Panc1 (cell line): ENCODE results near the gene UBL7. TPM values are rescaled to one million over a fixed set of nuclear protein-coding genes. Genes with fewer than 3 reads are reported as not detected.

Source experiments
- ATAC-seq: fragments of 200-7000 bp; cut with Tn5 transposase; 2 replicates; pipeline ENCODE4 v1.9.1; 2020; ENCODE audit warnings: mild to moderate bottlenecking, moderate library complexity
- BruUV-seq: library from RNA; stranded (reverse); fragments of 400-500 nt; replicated peaks from 2 replicates; lab custom pipeline; 2021; lab: Mats Ljungman, UMichigan
- CTCF ChIA-PET: fragments of 300-600 bp; sonication (Branson Sonifier 250); formaldehyde crosslinking; loops from one replicate; lab custom pipeline; 2022; ENCODE audit warnings: antibody characterized with exemption; lab: Charles Lee
- POLR2A ChIA-PET: fragments of 300-600 bp; sonication (Branson Sonifier 250); formaldehyde crosslinking; loops from one replicate; lab custom pipeline; 2022; ENCODE audit warnings: antibody characterized with exemption; lab: Charles Lee
- DNase-seq: peaks from one replicate; pipeline ENCODE4 v3.0.0-alpha.2; 2010; ENCODE audit warnings: low read depth, low spot score
- H3K27ac ChIP-seq: 2 replicates; pipeline ENCODE4 v1.5.1; 2011; ENCODE audit warnings: mild to moderate bottlenecking, low read length, inconsistent platforms
- H3K27me3 ChIP-seq: fragments of 200-500 bp; sonication (Bioruptor generic); 2 replicates; pipeline ENCODE4 v1.6.0; 2014; ENCODE audit warnings: low read length, inconsistent platforms; ENCODE audit not compliant: control insufficient read depth, insufficient read depth
- H3K36me3 ChIP-seq: fragments of 200-500 bp; sonication (Bioruptor generic); 2 replicates; pipeline ENCODE4 v1.5.1; 2014; ENCODE audit warnings: inconsistent platforms, mild to moderate bottlenecking, low read length, moderate library complexity; ENCODE audit not compliant: control insufficient read depth, insufficient read depth
- H3K4me1 ChIP-seq: 2 replicates; pipeline ENCODE4 v1.5.1; 2011; ENCODE audit warnings: inconsistent platforms, mild to moderate bottlenecking, low read length, moderate library complexity; ENCODE audit not compliant: control insufficient read depth, insufficient read depth
- H3K4me3 ChIP-seq, 2 experiments: 2 replicates each; pipeline ENCODE4 v1.5.1; 2011 to 2012; ENCODE audit warnings: low read depth in 2 of 2, low read length in 2 of 2, mild to moderate bottlenecking in 2 of 2, inconsistent platforms in 1 of 2, moderate library complexity in 1 of 2
- H3K9me3 ChIP-seq: fragments of 200-500 bp; sonication (Bioruptor generic); 2 replicates; pipeline ENCODE4 v1.5.1; 2014; ENCODE audit warnings: low read depth, mild to moderate bottlenecking, inconsistent platforms, low read length, moderate library complexity; ENCODE audit not compliant: control insufficient read depth, insufficient read depth
- CTCF ChIP-seq: fragments of 450-650 bp; IDR thresholded peaks from 2 replicates; pipeline ENCODE4 v1.5.1; 2017; ENCODE audit warnings: mild to moderate bottlenecking
- POLR2AphosphoS5 ChIP-seq: IDR thresholded peaks from 2 replicates; pipeline ENCODE4 v1.6.1; 2012; ENCODE audit warnings: mild to moderate bottlenecking, low read depth, low read length, moderate library complexity
- REST ChIP-seq, 2 experiments: IDR thresholded peaks; 2 replicates each; pipeline ENCODE4 v1.6.1; 2011 to 2012; ENCODE audit warnings: low read depth in 2 of 2, control low read depth in 1 of 2, low read length in 1 of 2, mild to moderate bottlenecking in 1 of 2, moderate library complexity in 1 of 2; ENCODE audit not compliant: insufficient read depth in 1 of 2
- SIN3A ChIP-seq: IDR thresholded peaks from 2 replicates; pipeline ENCODE4 v1.6.1; 2012; ENCODE audit warnings: low read depth, mild to moderate bottlenecking, low read length, moderate library complexity, borderline replicate concordance; ENCODE audit not compliant: insufficient read depth
- TCF7L2 ChIP-seq: IDR thresholded peaks from 2 replicates; pipeline ENCODE4 v1.6.1; 2011; ENCODE audit warnings: mild to moderate bottlenecking, low read depth, low read length, inconsistent platforms
- in situ Hi-C: cut with HindIII; loops from 2 replicates; pipeline ENCODE4 v1.10.0; 2016; ENCODE audit warnings: low sequenced_read_pairs, low pct_unique_long_range_greater_than_20kb
- intact Hi-C: fragments of 100-400 bp; cut with micrococcal nuclease; formaldehyde crosslinking; loops from one replicate; pipeline ENCODE4 v1.10.0; 2022; ENCODE audit not compliant: unreplicated experiment
- total RNA-seq: library from RNA; stranded (reverse); gene quantifications from one replicate; pipeline ENCODE4 v1.2.1, GENCODE V29; 2021; ENCODE audit not compliant: unreplicated experiment

Gene UBL7
- total RNA-seq, 1 experiment from 2014 or later, result 68.5 TPM

GRCh38 chr15:74426404-74427281, 34.3 kb downstream of the UBL7 start:
- CTCF ChIA-PET, result no interaction called here
- Histone ChIP-seq H3K4me3 (no peak overlapping the region), H3K27me3 (no peaks in the 10 kb centered on the region), H3K9me3 (no peaks in the 10 kb centered on the region), H3K4me1 (peaks cover 69% of the 10 kb centered on the region), H3K36me3 (no peaks in the 10 kb centered on the region), H3K27ac (no peak overlapping the region)
- no peak for ATAC-seq
- in situ Hi-C loops, result no loop called here
- BruUV-seq, result no TSS peak
- DNase-seq, result no peak
- intact Hi-C loops, result no loop called here
- POLR2A ChIA-PET, result no interaction called here
- TF ChIP-seq POLR2AphosphoS5, result no peak
- no peak for TF ChIP-seq REST (IDR thresholded peaks at IDR 0.05; ENCODE audit: insufficient read depth in 1 of 2, low read depth in 2 of 2, low read length in 1 of 2)
- no peak for TF ChIP-seq SIN3A
- no peak for TF ChIP-seq TCF7L2
- TF ChIP-seq CTCF, result no peak

GRCh38 chr15:74425630-74426029, 35.3 kb downstream of the UBL7 start:
- no TSS peak for BruUV-seq
- Histone ChIP-seq H3K27ac (no peak overlapping the region), H3K9me3 (no peaks in the 10 kb centered on the region), H3K4me3 (no peak overlapping the region), H3K27me3 (no peaks in the 10 kb centered on the region), H3K36me3 (no peaks in the 10 kb centered on the region), H3K4me1 (peaks cover 70% of the 10 kb centered on the region)
- no peak for TF ChIP-seq POLR2AphosphoS5
- no peak for TF ChIP-seq TCF7L2
- TF ChIP-seq REST (IDR thresholded peaks at IDR 0.05; ENCODE audit: insufficient read depth in 1 of 2, low read depth in 2 of 2, low read length in 1 of 2), result no peak
- no peak for TF ChIP-seq CTCF
- no peak for TF ChIP-seq SIN3A
- in situ Hi-C loops, result no loop called here
- intact Hi-C loops, result no loop called here
- ChIA-PET POLR2A (no interaction called here), CTCF (no interaction called here)
- DNase-seq, result no peak
- no peak for ATAC-seq
